Spinal cord (tissue), 10 donors: ENCODE results near the gene NEDD4L. TPM values are rescaled to one million over a fixed set of nuclear protein-coding genes. Genes with fewer than 3 reads are reported as not detected.

Source experiments
- DNase-seq, 6 donors: peaks; one replicate each; pipeline versions ENCODE4 v3.0.0 to v3.0.0-alpha.2; 2013 to 2015; ENCODE audit warnings: low spot score in 6 of 6, low read depth in 4 of 6
- H3K27ac ChIP-seq: one replicate; pipeline ENCODE4 v1.5.1; 2013; ENCODE audit warnings: low read depth, low read length, control low read depth
- H3K27me3 ChIP-seq: one replicate; pipeline ENCODE4 v1.6.1; 2013; ENCODE audit warnings: low read length; ENCODE audit not compliant: control insufficient read depth, insufficient read depth
- H3K36me3 ChIP-seq: one replicate; pipeline ENCODE4 v1.6.1; 2013; ENCODE audit warnings: low read length; ENCODE audit not compliant: control insufficient read depth, insufficient read depth
- H3K4me1 ChIP-seq: one replicate; pipeline ENCODE4 v1.6.1; 2013; ENCODE audit warnings: low read length; ENCODE audit not compliant: control insufficient read depth, insufficient read depth
- H3K4me3 ChIP-seq: one replicate; pipeline ENCODE4 v1.5.1; 2013; ENCODE audit warnings: low read depth, low read length, control low read depth
- H3K9me3 ChIP-seq: one replicate; pipeline ENCODE4 v1.6.1; 2013; ENCODE audit warnings: low read length; ENCODE audit not compliant: control insufficient read depth, insufficient read depth
- WGBS: methylation state at CpG from one replicate; pipeline ENCODE4 v1.1.5; 2013; ENCODE audit warnings: missing lambda C conversion rate; ENCODE audit not compliant: insufficient coverage; 5-methylcytosine and 5-hydroxymethylcytosine counted together
- polyA plus RNA-seq, 2 donors: library from polyadenylated mRNA; unstranded; fragments of 120-200 nt; gene quantifications; one replicate each; pipeline ENCODE4 v1.2.1, GENCODE V29; 2013; ENCODE audit not compliant: insufficient read length in 2 of 2
- total RNA-seq, 2 donors: library from RNA; depleted of rRNA in 1 of 2; stranded (reverse); fragments of 120-200 nt in 1 of 2; fragments of >200 nt in 1 of 2; gene quantifications; one replicate each; pipeline versions ENCODE4 v1.2.3 to v1.2.4, GENCODE V29; 2013 to 2014
- donor health status: healthy.

The NEDD4L gene
- total and polyA plus RNA-seq, 4 donors: 33.8 to 51.7 (median 49.7) TPM

DNA sequence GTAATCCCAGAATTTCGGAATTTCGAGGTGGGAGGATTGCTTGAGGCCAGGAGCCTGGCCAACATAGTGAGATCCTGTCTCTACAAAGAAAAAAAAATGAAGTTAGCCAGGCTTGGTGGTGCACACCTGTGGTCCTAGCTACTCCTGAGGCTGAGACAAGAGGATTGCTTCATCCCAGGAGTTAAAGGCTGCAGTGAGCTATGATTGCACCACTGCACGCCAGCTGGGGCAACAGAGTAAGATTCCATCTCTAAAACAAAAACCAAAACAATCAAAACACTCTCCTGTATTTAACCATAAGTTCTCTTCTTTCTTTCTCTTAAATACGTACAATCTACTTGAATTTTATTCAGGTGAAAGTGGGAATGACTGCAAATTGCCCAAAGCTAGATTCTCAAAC, 33.8 kb upstream of the NEDD4L start:
- no peaks in the 10 kb centered on the region for H3K4me1 ChIP-seq
- no peak for DNase-seq
- no peak overlapping the region for H3K4me3 ChIP-seq
- no peaks in the 10 kb centered on the region for H3K36me3 ChIP-seq
- no peaks in the 10 kb centered on the region for H3K9me3 ChIP-seq
- no peak overlapping the region for H3K27ac ChIP-seq
- H3K27me3 ChIP-seq: no peaks in the 10 kb centered on the region
- 97% methylated on average over 3 of the region's 4 CpGs for WGBS

- 100% methylated on average over 1 of the region's 1 CpG for WGBS
- Histone ChIP-seq H3K27ac (no peak overlapping the region), H3K36me3 (no peaks in the 10 kb centered on the region), H3K27me3 (no peaks in the 10 kb centered on the region), H3K4me1 (no peaks in the 10 kb centered on the region), H3K4me3 (no peak overlapping the region), H3K9me3 (peaks cover 7% of the 10 kb centered on the region)
- no peak for DNase-seq
Observed at GRCh38 chr18:58012356-58012755, 31.7 kb upstream of the NEDD4L start.

DNA sequence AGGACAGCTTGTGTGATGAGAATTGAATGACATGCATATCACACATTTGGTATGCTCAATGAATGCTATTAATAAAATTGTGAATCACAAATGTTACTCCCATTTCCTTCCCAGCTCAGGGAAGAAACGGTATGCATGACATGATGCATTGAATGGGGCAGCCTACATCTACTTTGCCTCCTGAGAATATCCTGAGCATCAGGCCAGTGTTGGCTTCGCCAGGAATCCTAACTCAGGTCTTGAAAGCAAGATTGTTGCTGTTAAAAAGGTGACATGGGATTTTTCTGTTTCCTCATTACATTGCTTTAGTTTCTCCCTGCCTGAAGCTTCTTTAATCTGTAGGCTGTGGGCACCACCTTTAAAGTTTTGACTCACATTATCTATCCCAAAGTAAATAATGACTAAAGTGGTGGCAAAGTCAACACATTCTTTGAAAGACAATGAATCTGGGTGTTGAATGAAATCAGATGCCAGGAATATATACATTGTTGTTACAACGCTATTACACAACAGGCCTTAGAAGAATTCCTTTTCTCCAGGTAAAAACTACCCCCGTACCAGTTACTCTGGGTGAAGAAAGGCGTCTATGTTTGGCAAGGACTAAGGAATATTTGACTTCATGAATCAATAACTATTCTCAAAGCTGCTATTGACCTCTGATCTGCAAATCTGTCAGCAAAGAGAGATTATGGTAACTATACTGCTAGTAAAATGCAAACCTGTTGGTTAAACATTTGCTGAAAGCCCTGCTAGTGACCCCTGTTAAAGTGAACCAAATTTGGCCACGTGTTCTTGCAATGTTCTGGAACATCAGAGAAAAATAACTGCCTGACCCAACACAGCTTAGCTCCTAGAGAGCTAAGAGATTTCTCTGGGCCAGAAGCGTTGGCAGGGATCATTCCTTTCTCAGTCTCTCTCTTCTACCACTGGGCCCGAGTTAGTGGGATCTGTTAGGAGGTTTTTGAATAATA, 30.5 kb upstream of the NEDD4L start:
- H3K27me3 ChIP-seq: no peaks in the 10 kb centered on the region
- H3K36me3 ChIP-seq: no peaks in the 10 kb centered on the region
- peaks cover 7% of the 10 kb centered on the region for H3K9me3 ChIP-seq
- H3K4me1 ChIP-seq: no peaks in the 10 kb centered on the region
- DNase-seq: no peak
- 75% methylated on average over 2 of the region's 8 CpGs for WGBS
- no peak overlapping the region for H3K4me3 ChIP-seq
- H3K27ac ChIP-seq: no peak overlapping the region

GRCh38 chr18:58015065-58015780, 28.8 kb upstream of the NEDD4L start:
- Histone ChIP-seq H3K36me3 (no peaks in the 10 kb centered on the region), H3K27me3 (no peaks in the 10 kb centered on the region), H3K9me3 (peaks cover 7% of the 10 kb centered on the region), H3K4me3 (no peak overlapping the region), H3K27ac (no peak overlapping the region), H3K4me1 (no peaks in the 10 kb centered on the region)
- DNase-seq: no peak
- 85% methylated on average over 10 of the region's 13 CpGs for WGBS

DNA sequence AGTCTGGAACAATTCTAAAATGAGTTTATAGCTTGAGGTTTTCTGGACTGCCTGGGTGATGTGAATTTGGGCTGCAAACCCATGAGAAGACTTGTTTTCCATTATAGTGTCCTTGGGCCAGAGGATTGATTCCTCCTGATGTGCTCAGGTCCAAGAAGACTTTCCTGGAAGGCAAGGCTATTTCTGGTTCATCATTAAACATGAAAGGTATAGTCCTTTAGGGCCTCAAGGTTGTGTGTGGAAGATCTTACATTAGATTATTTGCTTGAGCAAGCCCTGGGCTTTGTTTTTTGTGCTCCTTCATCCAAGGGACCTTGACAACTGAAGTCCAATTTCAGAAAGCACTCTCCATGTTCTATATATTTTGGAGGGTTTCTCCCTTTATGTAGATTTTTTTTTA, 26.8 kb upstream of the NEDD4L start:
- no peaks in the 10 kb centered on the region for H3K4me1 ChIP-seq
- DNase-seq: no peak
- no peaks in the 10 kb centered on the region for H3K36me3 ChIP-seq
- no peaks in the 10 kb centered on the region for H3K27me3 ChIP-seq
- no peak overlapping the region for H3K27ac ChIP-seq
- no peak overlapping the region for H3K4me3 ChIP-seq
- H3K9me3 ChIP-seq: peaks cover 7% of the 10 kb centered on the region

- H3K27me3 ChIP-seq: no peaks in the 10 kb centered on the region
- no peaks in the 10 kb centered on the region for H3K4me1 ChIP-seq
- no CpG with 5 or more reads among the region's 3 CpGs for WGBS
- peaks cover 7% of the 10 kb centered on the region for H3K9me3 ChIP-seq
- no peak overlapping the region for H3K4me3 ChIP-seq
- no peak overlapping the region for H3K27ac ChIP-seq
- no peak for DNase-seq
- H3K36me3 ChIP-seq: no peaks in the 10 kb centered on the region
Observed at GRCh38 chr18:58020567-58021107, 23.4 kb upstream of the NEDD4L start.

- Histone ChIP-seq H3K4me1 (no peaks in the 10 kb centered on the region), H3K4me3 (no peak overlapping the region), H3K27me3 (no peaks in the 10 kb centered on the region), H3K36me3 (no peaks in the 10 kb centered on the region), H3K9me3 (peaks cover 3% of the 10 kb centered on the region), H3K27ac (no peak overlapping the region)
- 100% methylated on average over 2 of the region's 4 CpGs for WGBS
- no peak for DNase-seq
Observed at GRCh38 chr18:58021504-58021903, 22.5 kb upstream of the NEDD4L start.

DNA sequence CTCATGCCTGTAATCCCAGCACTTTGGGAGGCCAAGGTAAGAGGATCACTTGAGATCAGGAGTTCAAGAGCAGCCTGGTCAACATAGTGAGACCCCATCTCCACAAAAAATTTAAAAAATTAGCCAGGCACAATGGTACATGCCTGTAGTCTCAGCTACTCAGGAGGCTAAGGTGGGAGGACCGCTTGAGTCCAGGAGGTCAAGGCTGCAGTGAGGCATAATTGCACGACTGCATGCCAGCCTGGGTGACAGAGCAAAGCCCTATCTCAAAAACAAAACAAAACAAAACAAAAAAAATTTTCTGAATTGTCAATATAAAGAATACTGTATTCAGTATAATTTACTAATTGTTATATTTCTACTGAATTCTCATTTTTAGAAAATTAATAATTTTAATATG, 20.9 kb upstream of the NEDD4L start:
- no CpG with 5 or more reads among the region's 2 CpGs for WGBS

DNA sequence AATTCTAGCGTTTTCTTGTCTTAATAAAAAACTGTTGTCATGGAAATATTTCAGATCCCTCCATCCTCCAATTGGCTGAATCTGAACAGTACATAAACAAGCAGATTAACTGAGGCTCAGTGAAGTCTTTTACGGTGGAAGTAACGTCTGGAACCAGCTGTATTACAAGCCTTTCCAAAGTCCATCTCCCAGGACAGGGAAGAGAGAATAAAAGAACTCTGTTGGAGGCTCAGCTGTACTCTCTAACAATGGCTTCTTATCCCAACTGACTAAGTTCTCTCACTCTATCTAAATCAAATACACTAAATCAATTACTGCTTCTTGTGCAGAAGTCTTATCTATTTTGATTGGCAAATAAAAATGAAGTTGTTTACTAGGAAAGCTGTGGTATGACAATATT, 19.9 kb upstream of the NEDD4L start:
- Histone ChIP-seq H3K27me3 (no peaks in the 10 kb centered on the region), H3K27ac (no peak overlapping the region), H3K36me3 (no peaks in the 10 kb centered on the region), H3K4me3 (no peak overlapping the region), H3K4me1 (no peaks in the 10 kb centered on the region), H3K9me3 (no peaks in the 10 kb centered on the region)
- peak in 2 of 6 donors; percentile 46 to 62 for DNase-seq
- no CpG with 5 or more reads among the region's 3 CpGs for WGBS

More for the DNA sequence above, 20.9 kb upstream of the NEDD4L start:
- Histone ChIP-seq H3K9me3 (no peaks in the 10 kb centered on the region), H3K27ac (no peak overlapping the region), H3K27me3 (no peaks in the 10 kb centered on the region), H3K4me1 (no peaks in the 10 kb centered on the region), H3K36me3 (no peaks in the 10 kb centered on the region), H3K4me3 (no peak overlapping the region)
- DNase-seq: no peak
